Caki2 (cell line): Measurements from ENCODE around the gene CCDC80. TPM values are rescaled to one million over a fixed set of nuclear protein-coding genes. Genes with fewer than 3 reads are reported as not detected.

Source experiments
- DNase-seq: peaks from one replicate; pipeline ENCODE4 v3.0.0-alpha.2; 2015; ENCODE audit warnings: low read depth
- in situ Hi-C: cut with HindIII; loops from 2 replicates; pipeline ENCODE4 v1.10.0; 2016; ENCODE audit warnings: low sequenced_read_pairs, low pct_unique_long_range_greater_than_20kb, mixed read lengths
- total RNA-seq: library from RNA; depleted of rRNA; stranded (reverse); fragments of >200 nt; shearing (Covaris generic); gene quantifications from 2 replicates; pipeline ENCODE4 v1.2.3, GENCODE V29; 2014; ENCODE audit warnings: low replicate concordance

Gene CCDC80
- total RNA-seq, 1 experiment from 2014 or later, result 1.3 TPM

DNA sequence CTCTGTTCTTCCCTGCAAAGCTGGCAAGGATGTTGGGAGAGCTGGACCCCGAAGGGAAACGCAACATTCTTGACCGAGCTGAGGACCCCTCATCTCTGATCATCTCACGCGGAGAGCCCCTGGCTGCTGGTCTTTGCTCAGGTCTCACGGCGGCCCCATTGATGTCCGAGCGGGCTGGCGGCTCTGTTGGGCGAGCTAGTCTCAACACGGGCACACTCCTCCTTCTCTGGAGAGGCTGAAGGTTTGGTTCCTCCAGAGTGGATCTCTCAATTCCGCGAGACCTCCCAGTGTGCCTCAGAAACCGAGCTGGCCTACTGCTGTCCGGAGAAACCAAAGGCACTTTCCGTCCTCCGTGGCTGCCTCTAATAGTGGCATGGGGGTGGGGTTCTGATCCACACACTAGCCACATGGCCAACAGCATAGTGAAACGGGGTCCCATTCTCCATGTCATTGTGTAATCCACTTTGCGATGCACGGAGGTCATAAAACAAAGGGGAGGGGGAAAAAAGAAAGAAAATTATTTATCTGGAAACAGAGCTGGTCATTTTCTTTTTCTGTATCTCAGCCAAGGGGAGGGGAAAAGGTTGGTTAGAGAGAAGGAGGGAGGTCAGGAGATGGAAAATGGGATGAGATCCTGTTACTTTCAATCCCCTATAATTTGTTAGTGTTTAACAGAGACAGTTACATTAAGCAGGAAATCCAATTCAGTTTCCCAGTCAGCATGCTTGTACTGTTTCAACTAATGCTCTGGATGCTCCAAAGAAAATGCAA lies 1.3 kb downstream of the CCDC80 start:
- DNase-seq, result no peak
- in situ Hi-C loops, result no loop called here

DNA sequence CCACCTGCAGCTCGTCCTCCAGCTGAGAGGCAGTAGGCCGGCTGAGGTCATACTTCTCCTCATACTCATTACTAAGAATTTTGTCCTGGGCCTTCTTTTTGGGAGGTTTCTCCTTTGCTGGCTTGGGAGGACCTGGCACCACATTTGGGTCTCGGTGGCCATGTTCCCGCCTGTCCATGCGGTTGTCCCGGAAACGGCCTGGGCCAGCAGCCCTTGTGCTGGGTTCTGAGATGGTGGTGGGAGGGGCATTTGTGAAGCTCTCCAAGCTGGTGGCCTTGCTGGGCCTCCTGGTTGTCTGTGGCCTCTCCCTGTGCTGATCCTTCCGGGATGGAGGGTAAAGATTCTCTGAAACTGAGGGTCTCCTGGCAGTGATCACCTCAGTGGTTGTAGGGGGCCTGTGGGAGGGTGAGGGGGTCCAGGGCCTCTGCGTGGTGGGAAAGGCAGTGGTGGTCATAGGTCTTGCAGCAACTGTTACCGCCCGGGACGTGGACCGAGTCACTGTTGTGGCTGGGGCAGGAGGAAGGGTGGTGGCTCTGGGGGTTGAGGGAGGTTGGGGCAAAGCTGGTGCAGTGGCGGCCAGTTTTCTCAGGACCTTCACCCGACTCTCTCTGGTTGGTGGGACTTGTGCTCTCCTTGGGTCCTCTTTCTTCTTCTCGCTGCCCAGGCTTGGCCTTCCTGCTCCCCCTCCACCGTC lies 2.5 kb downstream of the CCDC80 start:
- DNase-seq, result no peak
- in situ Hi-C loops, result no loop called here

DNA sequence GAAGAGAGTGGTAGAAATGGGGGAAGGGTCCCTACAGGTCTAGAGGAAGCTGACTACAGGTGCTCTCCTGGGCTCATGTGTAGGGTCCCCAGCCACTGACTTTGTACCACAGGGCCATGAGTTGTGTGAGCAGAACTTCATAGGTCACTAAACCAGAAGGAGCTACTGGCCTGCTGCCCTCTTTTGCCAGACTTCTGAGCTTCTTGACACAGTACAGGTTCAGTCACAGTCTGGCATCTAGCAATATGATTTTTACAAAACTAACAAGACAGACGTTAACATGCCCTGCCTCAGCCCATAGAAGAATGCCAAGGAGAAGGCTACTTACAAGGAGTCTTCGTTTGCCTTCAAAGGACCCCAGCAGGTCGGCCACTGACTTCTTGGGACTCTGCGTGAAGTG lies 3.2 kb downstream of the CCDC80 start:
- no peak for DNase-seq
- in situ Hi-C loops, result no loop called here

DNA sequence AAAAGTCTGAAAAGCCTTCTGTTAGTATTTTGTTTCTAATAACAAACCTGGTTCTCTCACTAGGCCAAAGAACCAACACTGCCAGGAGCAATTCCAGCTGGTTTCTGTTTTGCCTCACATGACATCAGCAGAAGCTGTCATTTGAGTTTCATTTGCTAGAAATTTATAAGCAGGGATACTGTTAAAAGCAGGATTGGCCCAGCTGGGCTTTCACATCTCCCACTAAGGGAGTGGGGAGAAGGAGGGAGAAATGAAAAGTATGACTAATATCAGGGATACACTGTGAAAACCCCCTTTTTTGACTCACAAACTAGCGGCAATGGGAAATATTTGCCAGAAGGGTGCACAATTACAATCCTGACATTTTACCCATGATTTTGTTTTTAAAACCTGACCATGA lies 5.3 kb downstream of the CCDC80 start:
- in situ Hi-C loops, result no loop called here
- DNase-seq, result no peak

DNA sequence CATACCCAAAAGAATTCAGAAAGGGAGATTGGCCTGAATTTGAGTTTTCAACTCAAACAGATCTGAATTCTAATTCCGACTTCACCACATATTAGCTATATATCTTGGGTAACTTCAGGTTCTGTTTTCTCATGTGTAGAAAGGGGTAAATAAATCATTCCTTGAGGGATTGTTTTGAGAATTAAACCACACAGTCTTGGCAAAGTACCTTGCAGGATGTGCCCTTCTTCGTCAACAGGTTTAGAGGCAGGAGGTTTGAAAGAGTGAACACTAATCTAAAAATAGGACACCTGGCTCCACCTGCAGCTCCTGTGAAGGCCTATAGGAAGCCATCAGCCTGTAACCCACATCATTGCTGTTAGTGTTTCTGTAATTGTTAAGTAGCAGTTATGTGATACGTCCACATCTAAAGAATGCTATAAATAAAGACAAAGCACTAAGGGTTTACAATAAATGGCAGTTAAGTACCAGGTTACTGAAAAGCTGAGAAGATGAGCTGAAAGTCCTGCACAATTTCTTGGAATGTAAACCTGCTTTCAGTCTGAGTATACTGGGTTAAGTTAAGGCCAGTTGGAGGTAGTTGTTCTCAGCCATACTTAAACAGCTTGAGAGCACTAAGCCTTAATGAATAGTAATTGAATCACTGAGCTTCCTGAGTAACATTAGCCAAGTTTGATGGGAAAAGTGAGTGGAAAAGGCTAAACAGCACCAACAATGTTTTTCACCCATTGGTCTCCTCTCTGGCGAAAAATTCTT lies 6.0 kb downstream of the CCDC80 start:
- DNase-seq, result no peak
- in situ Hi-C loops, result no loop called here

DNA sequence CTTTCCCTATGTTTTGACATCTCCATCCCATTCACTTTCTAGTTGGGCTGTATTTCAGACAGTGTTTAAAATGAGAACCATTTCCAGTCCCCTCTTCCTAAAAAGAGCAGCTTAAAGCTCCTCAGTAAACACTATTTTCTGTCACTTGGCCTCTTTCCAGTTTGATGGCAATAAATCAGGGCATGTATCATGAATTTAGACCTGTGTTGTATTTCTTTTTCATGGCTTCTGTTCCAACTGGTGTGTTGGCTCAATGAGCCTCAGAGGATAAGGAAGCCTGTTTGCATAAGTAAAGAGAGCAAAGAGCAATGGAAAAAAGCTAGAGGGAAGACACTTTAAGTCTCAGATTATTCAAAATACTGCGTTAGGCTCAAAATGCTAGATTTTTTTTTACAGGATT lies 7.2 kb downstream of the CCDC80 start:
- no peak for DNase-seq
- in situ Hi-C loops, result no loop called here

DNA sequence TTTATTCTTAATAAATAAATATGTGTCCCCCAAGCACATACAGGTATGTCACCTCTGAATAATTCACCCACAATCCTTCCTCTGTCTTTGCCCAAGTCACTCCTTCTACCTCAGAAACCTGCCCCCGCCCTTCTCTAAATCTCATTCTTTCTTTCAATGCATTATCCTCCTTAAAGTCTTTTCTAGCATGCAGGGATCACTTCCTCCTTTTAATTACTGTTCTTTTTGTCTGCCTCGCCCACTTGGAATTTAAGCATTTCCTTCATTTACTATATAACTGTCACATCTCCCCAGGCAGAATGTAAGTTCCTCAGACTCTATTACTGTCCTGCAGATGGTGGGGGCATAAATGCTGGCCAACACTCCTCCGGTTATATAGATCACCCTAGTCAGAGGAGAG lies 7.8 kb downstream of the CCDC80 start:
- in situ Hi-C loops, result no loop called here
- DNase-seq, result no peak

DNA sequence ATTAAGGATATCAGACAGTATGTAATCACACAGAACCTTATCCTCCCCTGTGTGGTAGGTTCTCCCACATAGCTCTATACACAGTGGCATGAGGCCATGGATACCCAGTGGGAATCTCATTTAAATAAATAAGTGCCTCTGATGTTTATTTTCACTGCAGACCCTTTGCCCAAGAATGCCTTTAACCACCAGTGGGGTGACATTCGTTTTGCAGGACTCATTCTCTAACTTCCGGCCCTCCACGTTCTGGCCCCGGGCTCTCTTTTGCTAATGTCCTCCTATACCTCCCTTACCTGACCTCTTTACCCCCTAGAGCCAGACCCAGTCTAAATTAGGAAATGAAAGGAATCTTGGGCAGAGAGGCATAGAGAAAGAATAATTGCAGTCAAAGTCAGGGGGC lies 8.3 kb downstream of the CCDC80 start:
- in situ Hi-C loops, result no loop called here
- DNase-seq, result no peak

DNA sequence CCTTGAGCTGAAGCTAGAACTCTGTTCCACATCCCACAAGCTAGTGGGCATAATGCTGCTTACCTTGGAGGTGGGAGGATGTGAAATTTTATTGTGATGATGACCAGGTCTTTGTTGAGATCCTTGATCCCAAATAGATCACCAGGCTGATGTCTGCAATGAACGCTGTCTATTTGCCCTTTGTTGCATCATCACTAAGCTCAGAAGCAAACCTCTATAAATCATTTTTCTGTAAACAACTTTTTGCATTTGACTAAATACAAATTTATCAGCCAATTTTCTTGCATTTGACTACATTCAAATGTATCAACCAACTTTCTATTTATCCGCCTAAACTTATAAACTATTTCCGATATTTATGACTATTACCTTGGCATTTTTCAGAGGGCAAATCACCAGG lies 9.7 kb downstream of the CCDC80 start:
- in situ Hi-C loops, result no loop called here

DNA sequence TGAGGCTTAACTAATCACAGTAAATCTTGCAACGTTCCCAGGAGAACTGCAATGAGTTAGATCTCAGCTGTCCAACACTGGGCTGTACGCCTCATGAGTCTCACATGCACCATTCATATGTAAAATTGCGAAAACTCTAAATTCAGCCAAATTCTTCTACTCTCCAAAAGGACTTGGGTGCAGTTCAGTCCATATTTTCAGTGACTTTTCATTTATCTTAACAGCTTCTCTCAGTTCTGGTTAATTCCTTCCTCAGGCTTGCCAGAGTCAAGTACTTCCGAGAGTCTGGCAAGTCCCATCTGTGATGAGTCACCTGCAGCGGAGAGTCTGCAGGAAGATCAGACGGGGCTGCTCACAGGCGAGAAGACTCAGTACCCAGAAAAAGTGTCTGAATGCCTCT lies 11.5 kb downstream of the CCDC80 start:
- in situ Hi-C loops, result no loop called here
- DNase-seq, result peak; percentile 37

More for the DNA sequence above, 9.7 kb downstream of the CCDC80 start:
- DNase-seq, result no peak

DNA sequence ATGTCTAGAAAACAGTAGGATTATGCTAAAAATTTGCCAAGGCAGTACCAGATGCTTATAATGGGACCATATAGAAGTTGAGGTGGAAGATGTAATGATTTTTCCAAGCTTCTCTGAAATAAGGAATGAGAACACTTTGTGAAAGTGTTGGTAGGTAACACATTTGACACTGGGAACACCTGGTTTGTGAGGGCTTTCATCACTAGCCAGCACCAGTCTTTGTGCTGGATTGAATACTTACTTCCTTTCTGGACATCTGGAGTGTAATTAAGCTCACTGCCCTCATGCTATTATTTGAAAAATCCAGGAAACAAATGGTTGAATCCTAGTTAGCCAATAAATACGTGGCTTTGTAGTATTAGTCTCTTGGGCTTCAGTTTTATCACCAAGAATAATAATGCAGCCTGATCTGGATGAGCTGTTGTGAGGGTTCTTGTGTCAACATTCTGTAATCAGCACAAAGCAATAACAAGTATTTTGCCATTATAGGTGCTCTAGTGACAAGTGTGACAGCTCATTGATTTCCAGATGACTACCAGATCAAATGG lies 12.9 kb downstream of the CCDC80 start:
- in situ Hi-C loops, result no loop called here

DNA sequence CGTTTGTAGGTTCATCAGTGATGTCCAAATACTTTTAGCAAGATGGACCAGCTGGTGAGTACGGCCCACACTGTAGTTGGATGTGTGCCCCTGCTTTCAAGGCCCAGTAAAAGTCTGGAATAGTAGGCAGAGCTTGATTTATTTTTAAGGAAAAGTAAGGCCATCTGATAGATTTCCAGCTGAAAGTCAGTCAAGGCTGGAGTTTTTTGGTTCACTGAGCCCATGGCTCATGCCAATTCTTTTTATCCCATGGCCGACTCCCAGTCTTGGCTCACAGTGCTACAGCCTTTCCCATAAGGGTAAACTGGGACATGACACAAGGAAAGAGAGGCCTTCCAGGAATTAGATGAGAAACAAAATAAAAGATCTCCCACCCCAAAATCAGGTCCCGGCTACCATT lies 13.5 kb downstream of the CCDC80 start:
- in situ Hi-C loops, result no loop called here
- DNase-seq, result no peak

More for the DNA sequence above, 12.9 kb downstream of the CCDC80 start:
- no peak for DNase-seq

DNA sequence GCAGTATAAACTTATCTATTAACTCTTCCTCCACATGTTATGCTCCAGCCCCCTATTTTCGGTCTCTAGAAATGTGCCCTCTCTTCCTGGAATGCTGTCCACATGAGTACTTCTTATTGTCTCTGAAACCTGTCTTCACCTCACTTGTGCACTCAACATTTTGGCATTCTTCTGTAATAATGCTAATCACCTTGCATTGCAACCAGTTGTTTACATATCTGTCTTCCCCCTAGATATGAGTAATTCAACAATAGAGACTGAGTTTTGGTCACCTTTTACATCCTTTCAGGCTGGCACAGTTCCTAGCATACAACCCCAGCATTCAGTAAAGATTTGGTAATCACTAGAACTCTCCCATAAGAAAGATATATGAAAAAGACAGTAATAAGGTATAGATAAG lies 17.2 kb downstream of the CCDC80 start:
- DNase-seq, result no peak
- in situ Hi-C loops, result no loop called here

DNA sequence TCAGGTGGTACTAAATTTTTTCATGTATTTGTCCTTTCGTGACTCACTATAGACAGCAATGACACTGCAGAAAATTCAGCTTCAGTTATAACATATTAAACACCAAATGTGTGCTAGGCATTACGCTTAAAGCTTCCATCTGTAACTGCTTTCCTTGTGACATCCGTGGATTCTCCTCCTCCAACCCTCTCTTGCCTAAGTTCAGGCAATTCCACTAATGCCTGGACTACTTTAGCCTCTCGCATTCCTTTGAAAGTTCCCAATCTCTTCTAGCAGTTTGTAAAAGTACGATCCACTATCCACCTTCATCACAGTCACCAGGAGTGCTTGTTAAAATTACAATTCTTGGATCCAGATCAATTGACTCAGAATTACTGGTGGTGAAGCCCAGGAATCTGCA lies 17.7 kb downstream of the CCDC80 start:
- DNase-seq, result no peak
- in situ Hi-C loops, result no loop called here

DNA sequence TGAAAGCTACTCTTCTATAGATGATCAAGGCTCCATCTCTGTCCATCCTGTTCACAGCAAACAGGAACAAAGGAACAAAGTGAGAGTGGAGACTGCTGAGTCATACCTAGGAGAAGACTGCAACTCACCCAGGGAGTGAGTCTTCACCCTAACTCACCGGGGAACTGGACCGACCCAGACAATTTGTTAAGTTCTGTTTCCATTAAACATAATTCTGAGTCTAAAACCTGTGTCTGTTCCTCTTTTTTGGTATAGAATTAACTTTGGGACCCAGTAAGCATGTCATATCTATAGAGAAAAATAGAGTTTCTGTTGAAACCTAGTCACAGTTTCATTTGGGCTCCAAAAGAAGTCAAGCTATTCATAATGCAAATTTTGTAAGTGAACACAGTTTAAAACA lies 21.6 kb downstream of the CCDC80 start:
- DNase-seq, result no peak
- in situ Hi-C loops, result no loop called here

DNA sequence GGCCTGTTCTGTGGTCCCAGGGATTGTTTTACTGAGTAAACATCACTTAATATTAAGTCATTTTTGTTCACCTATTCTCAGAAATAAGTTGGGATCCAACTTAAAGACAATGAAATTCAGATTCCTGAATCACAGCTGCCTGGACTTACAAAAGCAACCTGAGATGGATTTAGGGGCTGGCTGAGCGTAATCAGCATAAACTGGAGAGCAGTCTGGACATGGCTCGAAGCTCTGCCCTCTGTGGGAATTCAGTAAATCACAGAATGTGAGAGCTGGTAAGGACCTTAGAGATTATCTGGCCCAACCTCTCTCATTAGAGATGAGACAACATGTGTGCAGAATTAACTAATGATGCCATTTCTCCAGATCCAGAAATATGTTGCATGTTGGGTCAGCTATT lies 23.7 kb downstream of the CCDC80 start:
- no peak for DNase-seq

DNA sequence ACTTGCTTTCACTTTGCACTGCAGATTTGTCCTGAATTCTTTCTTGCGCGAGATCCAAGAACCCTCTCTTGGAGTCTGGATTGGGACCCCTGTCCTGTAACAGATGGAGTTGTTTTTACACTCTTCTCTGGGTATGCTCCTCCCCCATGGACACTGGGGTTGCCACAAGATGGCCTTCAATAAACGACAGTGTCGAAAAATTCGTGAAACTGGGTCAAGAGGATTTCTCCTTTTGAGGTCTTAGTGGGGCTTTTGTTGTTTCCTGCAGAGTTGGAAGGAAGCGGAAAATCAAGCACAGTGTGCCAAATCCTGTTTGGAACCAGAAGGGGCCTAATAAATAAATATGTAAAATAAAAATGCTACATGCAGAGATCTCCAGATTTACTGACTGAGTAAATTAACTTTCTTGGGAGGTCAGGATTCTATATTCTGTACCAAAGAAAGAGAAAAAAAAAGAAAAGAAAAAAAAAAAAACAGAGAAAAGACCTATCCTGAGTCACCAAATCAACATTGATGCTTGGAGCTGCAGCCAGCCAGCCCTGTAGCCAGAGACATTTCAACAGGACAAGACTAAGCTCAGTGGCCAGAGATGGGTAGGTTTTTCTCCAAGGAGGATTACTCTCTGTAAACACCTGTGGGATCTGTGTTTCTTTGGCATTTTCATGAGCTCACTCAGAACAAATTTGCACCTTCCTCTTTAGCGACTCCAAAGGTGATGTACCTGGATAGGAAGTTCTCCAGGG lies 24.8 kb downstream of the CCDC80 start:
- DNase-seq, result no peak
- in situ Hi-C loops, result no loop called here

More for the DNA sequence above, 23.7 kb downstream of the CCDC80 start:
- in situ Hi-C loops, result no loop called here

DNA sequence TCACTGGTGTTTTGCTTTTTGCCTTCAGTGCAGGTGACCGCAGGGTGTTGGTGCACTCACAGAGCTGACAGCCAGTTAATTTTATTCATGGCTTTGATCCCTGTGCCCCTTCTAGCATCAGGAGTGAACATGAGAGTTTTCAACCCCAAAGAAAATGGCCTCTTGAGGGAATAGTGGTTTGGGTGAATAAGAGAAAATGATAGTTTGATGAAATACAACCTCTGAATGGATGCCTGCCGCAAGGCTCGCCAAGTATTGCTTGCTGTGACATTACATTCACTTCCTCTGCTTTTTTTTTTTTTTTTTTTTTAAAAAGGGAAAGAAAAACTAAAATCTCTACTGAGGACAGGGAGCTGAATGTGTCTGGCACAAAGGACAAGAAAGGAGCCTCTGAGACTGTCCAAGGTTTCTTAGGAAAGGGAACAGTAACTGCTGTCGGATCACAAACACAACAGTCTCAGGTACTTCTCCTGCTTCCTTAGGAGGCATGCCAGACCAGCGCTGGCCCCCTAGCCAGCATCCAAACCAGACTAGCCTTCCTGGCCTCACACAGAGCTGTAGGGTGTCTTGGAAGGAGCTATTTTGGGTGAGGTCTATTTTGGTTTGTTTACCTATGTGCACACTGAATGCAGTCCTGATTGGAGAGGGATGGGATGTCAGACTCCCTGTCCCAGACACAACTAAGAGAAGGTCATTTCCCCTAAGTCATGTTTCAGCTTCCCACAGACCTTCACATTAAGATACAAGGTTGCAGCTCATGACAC lies 29.0 kb downstream of the CCDC80 start:
- DNase-seq, result no peak
- in situ Hi-C loops, result no loop called here
